Endothelial cell of umbilical vein (primary cell): Measurements from ENCODE around the gene CCDC183. TPM values are rescaled to one million over a fixed set of nuclear protein-coding genes. Genes with fewer than 3 reads are reported as not detected.

Source experiments
- BruUV-seq: library from RNA; stranded (reverse); fragments of 400-500 nt; replicated peaks from 2 replicates; lab custom pipeline; 2021; lab: Mats Ljungman, UMichigan
- CTCF ChIA-PET: fragments of 300-600, 350-600 bp; sonication (Branson Sonifier 250); formaldehyde crosslinking; loops from one replicate; lab custom pipeline; 2021; ENCODE audit warnings: antibody characterized with exemption, inconsistent platforms; lab: Charles Lee
- POLR2A ChIA-PET: fragments of 300-600, 350-600 bp; sonication (Branson Sonifier 250); formaldehyde crosslinking; loops from one replicate; lab custom pipeline; 2021; ENCODE audit warnings: antibody characterized with exemption, inconsistent platforms; lab: Charles Lee
- DNase-seq: peaks from one replicate; pipeline ENCODE4 v3.0.0-alpha.2; 2011; ENCODE audit warnings: low read depth, low spot score
- FAIRE-seq: peaks from 2 replicates; lab custom pipeline; 2011; peaks lifted over from hg19 to GRCh38; lab: Jason Lieb, UNC
- H2AFZ ChIP-seq: 2 replicates; pipeline ENCODE4 v1.6.0; 2012; ENCODE audit warnings: low read depth, low read length, control low read depth, inconsistent platforms
- H3K27ac ChIP-seq: 2 replicates; pipeline ENCODE4 v1.5.1; 2011; ENCODE audit warnings: low read depth, mild to moderate bottlenecking, control low read depth, low read length, moderate library complexity; ENCODE audit not compliant: insufficient read depth
- H3K27me3 ChIP-seq, 2 experiments: 2 replicates each; pipeline versions ENCODE4 v1.6.0 to v1.6.1; 2011; ENCODE audit warnings: low read length in 2 of 2, mixed read lengths in 1 of 2; ENCODE audit not compliant: control insufficient read depth in 2 of 2, insufficient read depth in 2 of 2
- H3K36me3 ChIP-seq, 2 experiments: 2 replicates in 1 of 2; 3 replicates in 1 of 2; pipeline ENCODE4 v1.5.1; 2011; ENCODE audit warnings: low read length in 2 of 2, mild to moderate bottlenecking in 1 of 2, moderate library complexity in 1 of 2; ENCODE audit not compliant: control insufficient read depth in 2 of 2, insufficient read depth in 2 of 2; ENCODE audit errors: extremely low read depth in 1 of 2
- H3K4me1 ChIP-seq: 3 replicates; pipeline ENCODE4 v1.5.1; 2011; ENCODE audit warnings: mild to moderate bottlenecking, low read length; ENCODE audit not compliant: control insufficient read depth, insufficient read depth; ENCODE audit errors: extremely low read depth
- H3K4me2 ChIP-seq: 2 replicates; pipeline ENCODE4 v1.6.1; 2011; ENCODE audit warnings: low read length, control low read depth, mixed read lengths; ENCODE audit not compliant: insufficient read depth
- H3K4me3 ChIP-seq, 3 experiments: fragments of 200-600 bp in 1 of 3; sonication (generic), shearing (Covaris generic) in 1 of 3; replicated peaks in 1 of 3; 2 replicates each; pipeline ENCODE4 v1.5.1; 2011 to 2016; ENCODE audit warnings: control low read depth in 3 of 3, low read length in 3 of 3, mild to moderate bottlenecking in 2 of 3, inconsistent platforms in 1 of 3, low read depth in 1 of 3, moderate library complexity in 1 of 3; ENCODE audit not compliant: insufficient read depth in 1 of 3
- H3K79me2 ChIP-seq: 2 replicates; pipeline ENCODE4 v1.6.0; 2012; ENCODE audit warnings: low read length, inconsistent platforms; ENCODE audit not compliant: control insufficient read depth, insufficient read depth
- H3K9ac ChIP-seq: replicated peaks from 2 replicates; pipeline ENCODE3; 2011; ENCODE audit warnings: low read length, control low read depth; ENCODE audit not compliant: insufficient read depth; ENCODE audit errors: extremely low read depth
- H3K9me1 ChIP-seq: replicated peaks from 3 replicates; pipeline ENCODE4 v1.6.0; 2011; ENCODE audit warnings: mild to moderate bottlenecking, low read length; ENCODE audit not compliant: control insufficient read depth, insufficient read depth; ENCODE audit errors: extremely low read depth
- H3K9me3 ChIP-seq: replicated peaks from 2 replicates; pipeline ENCODE4 v1.5.1; 2012; ENCODE audit warnings: low read length, inconsistent platforms; ENCODE audit not compliant: control insufficient read depth, insufficient read depth
- H4K20me1 ChIP-seq: replicated peaks from 2 replicates; pipeline ENCODE3; 2011; ENCODE audit warnings: mild to moderate bottlenecking, low read length; ENCODE audit not compliant: control insufficient read depth, insufficient read depth; ENCODE audit errors: extremely low read depth
- EZH2 ChIP-seq: IDR thresholded peaks from 2 replicates; pipeline ENCODE4 v1.6.1; 2012; ENCODE audit warnings: borderline replicate concordance, low read depth, mild to moderate bottlenecking, moderate library complexity, low read length, inconsistent platforms; ENCODE audit not compliant: severe bottlenecking
- FOS ChIP-seq: IDR thresholded peaks from 2 replicates; pipeline ENCODE4 v1.6.1; 2011; ENCODE audit warnings: mild to moderate bottlenecking, low read length, moderate library complexity, borderline replicate concordance; ENCODE audit not compliant: insufficient read depth
- GATA2 ChIP-seq: IDR thresholded peaks from 2 replicates; pipeline ENCODE4 v1.7.0; 2011; ENCODE audit warnings: low read depth, mild to moderate bottlenecking, moderate library complexity, mixed read lengths, low read length; ENCODE audit not compliant: insufficient read length, insufficient read depth
- JUN ChIP-seq: IDR thresholded peaks from 2 replicates; pipeline ENCODE4 v1.6.1; 2011; ENCODE audit warnings: borderline replicate concordance, low read depth; ENCODE audit not compliant: insufficient read length, insufficient read depth
- MYC ChIP-seq: IDR thresholded peaks from one replicate; pipeline ENCODE4 v1.6.1; 2011; ENCODE audit warnings: mild to moderate bottlenecking, low read depth, low read length
- POLR2A ChIP-seq: IDR thresholded peaks from 2 replicates; pipeline ENCODE4 v1.6.1; 2012; ENCODE audit warnings: low read depth, mild to moderate bottlenecking, control low read depth, low read length
- POLR2AphosphoS5 ChIP-seq: IDR thresholded peaks from 2 replicates; pipeline ENCODE4 v1.6.1; 2012; ENCODE audit warnings: low read depth, mild to moderate bottlenecking, control low read depth, low read length, moderate library complexity; ENCODE audit not compliant: insufficient read depth
- dilution Hi-C: fragments of 300-500 bp; cut with MboI; formaldehyde crosslinking; loops from one replicate; pipeline ENCODE4 v1.15.0; 2019; ENCODE audit warnings: low sequenced_read_pairs; ENCODE audit not compliant: extremely low pct_ligation_motif_present
- intact Hi-C: fragments of 100-400 bp; cut with micrococcal nuclease; formaldehyde crosslinking; loops from one replicate; pipeline ENCODE4 v1.10.0; 2022
- polyA plus RNA-seq, 4 experiments: library from polyadenylated mRNA; depleted of rRNA in 3 of 4; stranded (reverse) in 3 of 4; unstranded in 1 of 4; fragments of >200 nt; gene quantifications; 2 replicates each; pipeline versions ENCODE4 v1.2.1 to v1.2.3, GENCODE V29; 2011 to 2012; ENCODE audit warnings: missing spikeins in 1 of 4
- total RNA-seq: library from RNA; stranded (reverse); gene quantifications from 2 replicates; pipeline ENCODE4 v1.2.3, GENCODE V29; 2021

Gene CCDC183
- total and polyA plus RNA-seq, 2 donors (not counting 3 experiments of a cell fraction or from before 2014, with no cell fraction given): 0.50 TPM; not detected in 1

DNA sequence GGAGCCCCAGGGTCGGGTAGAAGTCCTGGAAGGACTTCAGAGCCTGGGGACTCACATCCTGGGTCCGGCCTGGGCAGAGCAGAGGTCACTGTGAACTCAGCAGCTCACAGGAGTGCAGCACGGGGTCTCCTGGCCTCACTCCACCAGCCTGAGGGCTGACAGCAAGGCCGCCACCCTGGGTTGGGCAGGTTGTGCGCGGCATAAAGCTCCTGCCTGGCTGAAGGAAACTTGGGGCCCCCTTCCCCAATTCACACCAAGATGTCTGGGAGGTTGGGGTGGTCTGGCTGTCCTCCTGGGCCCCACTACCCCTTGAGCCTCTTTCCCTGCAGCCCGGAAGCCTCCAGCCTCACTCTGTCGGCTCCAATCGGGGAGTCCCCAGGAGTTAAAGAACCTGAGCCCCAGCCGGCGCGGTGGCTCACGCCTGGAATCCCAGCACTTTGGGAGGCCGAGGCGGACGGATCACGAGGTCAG lies 33.9 kb upstream of the CCDC183 start:
- FAIRE-seq (no peak), DNase-seq (no peak)
- no peaks in the 10 kb centered on the region for H4K20me1 ChIP-seq
- intact Hi-C loops (no loop called here), dilution Hi-C loops (no loop called here)
- no peaks in the 10 kb centered on the region for H3K79me2 ChIP-seq
- H3K9me3 ChIP-seq: no peaks in the 10 kb centered on the region
- H3K4me3 ChIP-seq: no peak overlapping the region
- ChIA-PET POLR2A (no interaction called here), CTCF (interaction anchor here (0.7 kb wide), 1 partner anchor 17 kb away, joined by 3 read pairs; no protein-coding TSS in a partner anchor)
- no peaks in the 10 kb centered on the region for H3K4me1 ChIP-seq
- H3K9me1 ChIP-seq: no peaks in the 10 kb centered on the region
- no peak overlapping the region for H3K4me2 ChIP-seq
- no peak overlapping the region for H3K27ac ChIP-seq
- H3K36me3 ChIP-seq: no peaks in the 10 kb centered on the region
- BruUV-seq: no TSS peak
- no peak overlapping the region for H3K9ac ChIP-seq
- no peak for TF ChIP-seq FOS
- no peak for TF ChIP-seq MYC
- TF ChIP-seq GATA2: no peak
- no peak for TF ChIP-seq POLR2A
- TF ChIP-seq JUN: no peak
- no peak overlapping the region for H2AFZ ChIP-seq
- no peaks in the 10 kb centered on the region for H3K27me3 ChIP-seq

DNA sequence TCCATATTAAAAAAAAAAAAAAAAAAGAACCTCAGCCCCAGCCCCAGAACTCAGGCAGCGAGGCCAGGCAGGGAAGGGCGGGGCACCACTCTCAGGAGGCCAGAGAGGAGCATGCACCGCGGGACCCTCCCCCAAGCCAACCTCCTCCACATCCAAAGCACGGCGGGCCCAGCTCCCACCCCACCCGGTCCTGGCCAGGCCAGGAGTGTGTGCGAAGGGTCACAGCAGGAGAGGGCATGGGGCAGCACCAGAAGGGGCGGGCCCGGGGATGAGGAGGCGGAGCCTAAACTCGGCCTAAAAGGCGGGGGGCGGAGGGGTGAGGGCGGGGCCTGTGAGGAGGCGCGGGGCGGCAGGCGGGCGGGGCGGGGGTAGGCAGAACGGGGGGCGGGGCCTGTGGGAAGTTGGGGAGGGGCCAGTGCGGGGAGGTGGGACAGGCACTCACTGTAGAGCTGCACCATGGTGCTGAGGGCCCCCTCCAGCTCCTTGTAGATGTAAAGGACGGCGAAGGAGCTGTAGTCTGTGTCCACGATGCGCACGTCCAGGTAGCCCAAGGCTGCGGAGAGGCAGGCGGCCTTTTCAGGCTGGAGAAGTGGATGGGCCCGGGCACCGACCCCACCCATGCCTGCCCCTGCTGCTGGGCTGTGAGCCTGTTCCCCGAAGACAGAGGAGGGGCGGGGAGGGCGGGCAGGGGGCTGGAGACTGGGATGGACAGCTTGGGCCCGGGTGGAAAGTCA lies 33.1 kb upstream of the CCDC183 start:
- peak overlapping the region; percentile 40 for H2AFZ ChIP-seq
- ChIA-PET POLR2A (no interaction called here), CTCF (interaction anchor here (1.1 to 1.8 kb wide), 3 partner anchors 9 to 35 kb away, joined by 3 to 5 read pairs (median 4); no protein-coding TSS in a partner anchor)
- no peak overlapping the region for H3K4me3 ChIP-seq
- no peaks in the 10 kb centered on the region for H3K36me3 ChIP-seq
- H3K9me1 ChIP-seq: no peaks in the 10 kb centered on the region
- no peak overlapping the region for H3K4me2 ChIP-seq
- no TSS peak for BruUV-seq
- H3K27me3 ChIP-seq: no peaks in the 10 kb centered on the region
- no peak overlapping the region for H3K27ac ChIP-seq
- H4K20me1 ChIP-seq: no peaks in the 10 kb centered on the region
- intact Hi-C loops (no loop called here), dilution Hi-C loops (no loop called here)
- H3K4me1 ChIP-seq: no peaks in the 10 kb centered on the region
- FAIRE-seq: no peak
- H3K9ac ChIP-seq: no peak overlapping the region
- DNase-seq: peak; percentile 29
- H3K9me3 ChIP-seq: no peaks in the 10 kb centered on the region
- H3K79me2 ChIP-seq: no peaks in the 10 kb centered on the region
- TF ChIP-seq FOS: no peak
- TF ChIP-seq POLR2A: no peak
- TF ChIP-seq POLR2AphosphoS5: no peak
- TF ChIP-seq EZH2: no peak
